Measurements from ENCODE around the gene TOB2.

TOB2 gene

DNA sequence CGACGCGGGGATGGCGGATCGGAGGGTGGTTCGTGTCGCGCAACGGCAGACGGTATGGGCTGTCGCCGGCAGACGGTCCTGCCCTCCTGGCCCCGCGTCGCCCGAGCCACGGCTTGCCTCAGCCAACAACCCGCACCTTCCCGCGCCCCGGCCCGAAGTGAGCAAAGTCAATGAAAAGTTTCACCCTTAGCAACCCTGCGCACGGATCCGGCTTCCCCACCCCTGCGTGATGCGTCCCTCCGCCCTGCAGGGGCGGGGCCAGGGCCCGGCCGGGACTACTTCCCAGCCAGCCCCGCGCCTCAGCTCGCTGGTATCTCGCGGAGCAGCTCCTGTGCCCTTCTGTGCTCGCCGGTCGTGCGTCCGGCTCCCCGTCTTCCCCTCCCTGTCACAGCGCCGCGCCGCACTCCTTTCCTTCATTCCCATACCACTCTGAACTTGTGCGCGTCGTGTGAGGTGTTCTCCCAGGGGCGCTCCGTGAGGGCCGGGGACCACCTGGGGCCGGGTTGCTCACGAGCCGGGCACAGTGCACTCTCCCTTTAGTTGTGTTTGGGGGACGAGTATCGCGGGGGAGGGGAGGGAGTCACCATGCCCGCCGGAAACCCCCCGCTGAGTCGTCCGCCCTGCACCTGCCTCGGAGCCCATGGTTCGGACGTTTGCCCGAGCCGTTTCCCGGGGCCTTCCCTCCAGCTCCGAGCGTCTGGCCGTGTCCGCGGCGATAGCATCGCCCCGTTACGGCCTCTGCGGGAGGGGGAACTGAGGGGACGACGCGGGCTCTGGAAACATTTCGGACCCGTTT is at the start of gene TOB2 (continued):
- TF ChIP-seq ZNF24 (tag by site-specific recombination; IDR thresholded peaks at IDR 0.05) (peak; percentile 98), GLIS1 (tag by site-specific recombination; IDR thresholded peaks at IDR 0.05) (peak; percentile 100), ZNF501 (tag by site-specific recombination; IDR thresholded peaks at IDR 0.05) (peak; percentile 99), YY1 (tag by site-specific recombination; IDR thresholded peaks at IDR 0.05) (peak; percentile 82), GLIS2 (tag by site-specific recombination; IDR thresholded peaks at IDR 0.05) (peak; percentile 99), ZNF146 (tag by site-specific recombination; IDR thresholded peaks at IDR 0.05) (peak; percentile 70; the same call in 1 of the 2 replicates), MEIS1 (CRISPR knock-in tag; IDR thresholded peaks at IDR 0.05; ENCODE audit: borderline replicate concordance) (0 out of 2 replicates have a peak, but pooled peaks have one; percentile 18), ZNF747 (tag by site-specific recombination; IDR thresholded peaks at IDR 0.05) (peak; percentile 25; the same call in 1 of the 2 replicates), ZNF350 (tag by site-specific recombination; IDR thresholded peaks at IDR 0.05) (no peak), ZNF37A (tag by site-specific recombination; IDR thresholded peaks at IDR 0.05) (no peak), ZNF184 (tag by site-specific recombination; IDR thresholded peaks at IDR 0.05) (peak; percentile 90), ZNF266 (tag by site-specific recombination; IDR thresholded peaks at IDR 0.05; ENCODE audit: low read depth) (no peak)
- TF ChIP-seq, protein P1, sequence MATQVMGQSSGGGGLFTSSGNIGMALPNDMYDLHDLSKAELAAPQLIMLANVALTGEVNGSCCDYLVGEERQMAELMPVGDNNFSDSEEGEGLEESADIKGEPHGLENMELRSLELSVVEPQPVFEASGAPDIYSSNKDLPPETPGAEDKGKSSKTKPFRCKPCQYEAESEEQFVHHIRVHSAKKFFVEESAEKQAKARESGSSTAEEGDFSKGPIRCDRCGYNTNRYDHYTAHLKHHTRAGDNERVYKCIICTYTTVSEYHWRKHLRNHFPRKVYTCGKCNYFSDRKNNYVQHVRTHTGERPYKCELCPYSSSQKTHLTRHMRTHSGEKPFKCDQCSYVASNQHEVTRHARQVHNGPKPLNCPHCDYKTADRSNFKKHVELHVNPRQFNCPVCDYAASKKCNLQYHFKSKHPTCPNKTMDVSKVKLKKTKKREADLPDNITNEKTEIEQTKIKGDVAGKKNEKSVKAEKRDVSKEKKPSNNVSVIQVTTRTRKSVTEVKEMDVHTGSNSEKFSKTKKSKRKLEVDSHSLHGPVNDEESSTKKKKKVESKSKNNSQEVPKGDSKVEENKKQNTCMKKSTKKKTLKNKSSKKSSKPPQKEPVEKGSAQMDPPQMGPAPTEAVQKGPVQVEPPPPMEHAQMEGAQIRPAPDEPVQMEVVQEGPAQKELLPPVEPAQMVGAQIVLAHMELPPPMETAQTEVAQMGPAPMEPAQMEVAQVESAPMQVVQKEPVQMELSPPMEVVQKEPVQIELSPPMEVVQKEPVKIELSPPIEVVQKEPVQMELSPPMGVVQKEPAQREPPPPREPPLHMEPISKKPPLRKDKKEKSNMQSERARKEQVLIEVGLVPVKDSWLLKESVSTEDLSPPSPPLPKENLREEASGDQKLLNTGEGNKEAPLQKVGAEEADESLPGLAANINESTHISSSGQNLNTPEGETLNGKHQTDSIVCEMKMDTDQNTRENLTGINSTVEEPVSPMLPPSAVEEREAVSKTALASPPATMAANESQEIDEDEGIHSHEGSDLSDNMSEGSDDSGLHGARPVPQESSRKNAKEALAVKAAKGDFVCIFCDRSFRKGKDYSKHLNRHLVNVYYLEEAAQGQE (tag by site-specific recombination; IDR thresholded peaks at IDR 0.05): no peak; the same call in 1 of the 2 replicates
- TF ChIP-seq, protein P2, sequence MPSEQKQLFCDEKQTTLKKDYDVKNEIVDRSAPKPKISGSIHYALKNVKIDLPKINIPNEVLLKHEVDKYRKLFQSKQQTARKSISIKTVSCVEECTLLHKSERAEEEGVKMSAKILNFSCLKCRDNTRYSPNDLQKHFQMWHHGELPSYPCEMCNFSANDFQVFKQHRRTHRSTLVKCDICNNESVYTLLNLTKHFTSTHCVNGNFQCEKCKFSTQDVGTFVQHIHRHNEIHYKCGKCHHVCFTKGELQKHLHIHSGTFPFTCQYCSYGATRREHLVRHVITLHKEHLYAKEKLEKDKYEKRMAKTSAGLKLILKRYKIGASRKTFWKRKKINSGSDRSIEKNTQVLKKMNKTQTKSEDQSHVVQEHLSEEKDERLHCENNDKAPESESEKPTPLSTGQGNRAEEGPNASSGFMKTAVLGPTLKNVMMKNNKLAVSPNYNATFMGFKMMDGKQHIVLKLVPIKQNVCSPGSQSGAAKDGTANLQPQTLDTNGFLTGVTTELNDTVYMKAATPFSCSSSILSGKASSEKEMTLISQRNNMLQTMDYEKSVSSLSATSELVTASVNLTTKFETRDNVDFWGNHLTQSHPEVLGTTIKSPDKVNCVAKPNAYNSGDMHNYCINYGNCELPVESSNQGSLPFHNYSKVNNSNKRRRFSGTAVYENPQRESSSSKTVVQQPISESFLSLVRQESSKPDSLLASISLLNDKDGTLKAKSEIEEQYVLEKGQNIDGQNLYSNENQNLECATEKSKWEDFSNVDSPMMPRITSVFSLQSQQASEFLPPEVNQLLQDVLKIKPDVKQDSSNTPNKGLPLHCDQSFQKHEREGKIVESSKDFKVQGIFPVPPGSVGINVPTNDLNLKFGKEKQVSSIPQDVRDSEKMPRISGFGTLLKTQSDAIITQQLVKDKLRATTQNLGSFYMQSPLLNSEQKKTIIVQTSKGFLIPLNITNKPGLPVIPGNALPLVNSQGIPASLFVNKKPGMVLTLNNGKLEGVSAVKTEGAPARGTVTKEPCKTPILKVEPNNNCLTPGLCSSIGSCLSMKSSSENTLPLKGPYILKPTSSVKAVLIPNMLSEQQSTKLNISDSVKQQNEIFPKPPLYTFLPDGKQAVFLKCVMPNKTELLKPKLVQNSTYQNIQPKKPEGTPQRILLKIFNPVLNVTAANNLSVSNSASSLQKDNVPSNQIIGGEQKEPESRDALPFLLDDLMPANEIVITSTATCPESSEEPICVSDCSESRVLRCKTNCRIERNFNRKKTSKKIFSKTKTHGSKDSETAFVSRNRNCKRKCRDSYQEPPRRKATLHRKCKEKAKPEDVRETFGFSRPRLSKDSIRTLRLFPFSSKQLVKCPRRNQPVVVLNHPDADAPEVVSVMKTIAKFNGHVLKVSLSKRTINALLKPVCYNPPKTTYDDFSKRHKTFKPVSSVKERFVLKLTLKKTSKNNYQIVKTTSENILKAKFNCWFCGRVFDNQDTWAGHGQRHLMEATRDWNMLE (tag by site-specific recombination; conservative IDR thresholded peaks at IDR 0.05; ENCODE audit: low read depth): no peak; the same call in 1 of the 2 replicates
- TF ChIP-seq, protein P3, sequence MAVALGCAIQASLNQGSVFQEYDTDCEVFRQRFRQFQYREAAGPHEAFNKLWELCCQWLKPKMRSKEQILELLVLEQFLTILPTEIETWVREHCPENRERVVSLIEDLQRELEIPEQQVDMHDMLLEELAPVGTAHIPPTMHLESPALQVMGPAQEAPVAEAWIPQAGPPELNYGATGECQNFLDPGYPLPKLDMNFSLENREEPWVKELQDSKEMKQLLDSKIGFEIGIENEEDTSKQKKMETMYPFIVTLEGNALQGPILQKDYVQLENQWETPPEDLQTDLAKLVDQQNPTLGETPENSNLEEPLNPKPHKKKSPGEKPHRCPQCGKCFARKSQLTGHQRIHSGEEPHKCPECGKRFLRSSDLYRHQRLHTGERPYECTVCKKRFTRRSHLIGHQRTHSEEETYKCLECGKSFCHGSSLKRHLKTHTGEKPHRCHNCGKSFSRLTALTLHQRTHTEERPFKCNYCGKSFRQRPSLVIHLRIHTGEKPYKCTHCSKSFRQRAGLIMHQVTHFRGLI (tag by site-specific recombination; IDR thresholded peaks at IDR 0.05): peak; percentile 45
- TF ChIP-seq, protein P4, sequence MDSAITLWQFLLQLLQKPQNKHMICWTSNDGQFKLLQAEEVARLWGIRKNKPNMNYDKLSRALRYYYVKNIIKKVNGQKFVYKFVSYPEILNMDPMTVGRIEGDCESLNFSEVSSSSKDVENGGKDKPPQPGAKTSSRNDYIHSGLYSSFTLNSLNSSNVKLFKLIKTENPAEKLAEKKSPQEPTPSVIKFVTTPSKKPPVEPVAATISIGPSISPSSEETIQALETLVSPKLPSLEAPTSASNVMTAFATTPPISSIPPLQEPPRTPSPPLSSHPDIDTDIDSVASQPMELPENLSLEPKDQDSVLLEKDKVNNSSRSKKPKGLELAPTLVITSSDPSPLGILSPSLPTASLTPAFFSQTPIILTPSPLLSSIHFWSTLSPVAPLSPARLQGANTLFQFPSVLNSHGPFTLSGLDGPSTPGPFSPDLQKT (IDR thresholded peaks at IDR 0.05; ENCODE audit: borderline replicate concordance, low read depth, low read length): no peak
- TF ChIP-seq, protein P5, sequence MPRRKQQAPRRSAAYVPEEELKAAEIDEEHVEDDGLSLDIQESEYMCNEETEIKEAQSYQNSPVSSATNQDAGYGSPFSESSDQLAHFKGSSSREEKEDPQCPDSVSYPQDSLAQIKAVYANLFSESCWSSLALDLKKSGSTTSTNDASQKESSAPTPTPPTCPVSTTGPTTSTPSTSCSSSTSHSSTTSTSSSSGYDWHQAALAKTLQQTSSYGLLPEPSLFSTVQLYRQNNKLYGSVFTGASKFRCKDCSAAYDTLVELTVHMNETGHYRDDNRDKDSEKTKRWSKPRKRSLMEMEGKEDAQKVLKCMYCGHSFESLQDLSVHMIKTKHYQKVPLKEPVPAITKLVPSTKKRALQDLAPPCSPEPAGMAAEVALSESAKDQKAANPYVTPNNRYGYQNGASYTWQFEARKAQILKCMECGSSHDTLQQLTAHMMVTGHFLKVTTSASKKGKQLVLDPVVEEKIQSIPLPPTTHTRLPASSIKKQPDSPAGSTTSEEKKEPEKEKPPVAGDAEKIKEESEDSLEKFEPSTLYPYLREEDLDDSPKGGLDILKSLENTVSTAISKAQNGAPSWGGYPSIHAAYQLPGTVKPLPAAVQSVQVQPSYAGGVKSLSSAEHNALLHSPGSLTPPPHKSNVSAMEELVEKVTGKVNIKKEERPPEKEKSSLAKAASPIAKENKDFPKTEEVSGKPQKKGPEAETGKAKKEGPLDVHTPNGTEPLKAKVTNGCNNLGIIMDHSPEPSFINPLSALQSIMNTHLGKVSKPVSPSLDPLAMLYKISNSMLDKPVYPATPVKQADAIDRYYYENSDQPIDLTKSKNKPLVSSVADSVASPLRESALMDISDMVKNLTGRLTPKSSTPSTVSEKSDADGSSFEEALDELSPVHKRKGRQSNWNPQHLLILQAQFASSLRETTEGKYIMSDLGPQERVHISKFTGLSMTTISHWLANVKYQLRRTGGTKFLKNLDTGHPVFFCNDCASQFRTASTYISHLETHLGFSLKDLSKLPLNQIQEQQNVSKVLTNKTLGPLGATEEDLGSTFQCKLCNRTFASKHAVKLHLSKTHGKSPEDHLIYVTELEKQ (tag by site-specific recombination; IDR thresholded peaks at IDR 0.05; ENCODE audit: borderline replicate concordance): peak; percentile 91
- TF ChIP-seq, protein P6, sequence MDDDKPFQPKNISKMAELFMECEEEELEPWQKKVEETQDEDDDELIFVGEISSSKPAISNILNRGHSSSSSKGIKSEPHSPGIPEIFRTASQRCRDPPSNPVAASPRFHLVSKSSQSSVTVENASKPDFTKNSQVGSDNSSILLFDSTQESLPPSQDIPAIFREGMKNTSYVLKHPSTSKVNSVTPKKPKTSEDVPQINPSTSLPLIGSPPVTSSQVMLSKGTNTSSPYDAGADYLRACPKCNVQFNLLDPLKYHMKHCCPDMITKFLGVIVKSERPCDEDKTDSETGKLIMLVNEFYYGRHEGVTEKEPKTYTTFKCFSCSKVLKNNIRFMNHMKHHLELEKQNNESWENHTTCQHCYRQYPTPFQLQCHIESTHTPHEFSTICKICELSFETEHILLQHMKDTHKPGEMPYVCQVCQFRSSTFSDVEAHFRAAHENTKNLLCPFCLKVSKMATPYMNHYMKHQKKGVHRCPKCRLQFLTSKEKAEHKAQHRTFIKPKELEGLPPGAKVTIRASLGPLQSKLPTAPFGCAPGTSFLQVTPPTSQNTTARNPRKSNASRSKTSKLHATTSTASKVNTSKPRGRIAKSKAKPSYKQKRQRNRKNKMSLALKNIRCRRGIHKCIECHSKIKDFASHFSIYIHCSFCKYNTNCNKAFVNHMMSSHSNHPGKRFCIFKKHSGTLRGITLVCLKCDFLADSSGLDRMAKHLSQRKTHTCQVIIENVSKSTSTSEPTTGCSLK (tag by site-specific recombination; IDR thresholded peaks at IDR 0.05): no peak
- TF ChIP-seq, protein P7, sequence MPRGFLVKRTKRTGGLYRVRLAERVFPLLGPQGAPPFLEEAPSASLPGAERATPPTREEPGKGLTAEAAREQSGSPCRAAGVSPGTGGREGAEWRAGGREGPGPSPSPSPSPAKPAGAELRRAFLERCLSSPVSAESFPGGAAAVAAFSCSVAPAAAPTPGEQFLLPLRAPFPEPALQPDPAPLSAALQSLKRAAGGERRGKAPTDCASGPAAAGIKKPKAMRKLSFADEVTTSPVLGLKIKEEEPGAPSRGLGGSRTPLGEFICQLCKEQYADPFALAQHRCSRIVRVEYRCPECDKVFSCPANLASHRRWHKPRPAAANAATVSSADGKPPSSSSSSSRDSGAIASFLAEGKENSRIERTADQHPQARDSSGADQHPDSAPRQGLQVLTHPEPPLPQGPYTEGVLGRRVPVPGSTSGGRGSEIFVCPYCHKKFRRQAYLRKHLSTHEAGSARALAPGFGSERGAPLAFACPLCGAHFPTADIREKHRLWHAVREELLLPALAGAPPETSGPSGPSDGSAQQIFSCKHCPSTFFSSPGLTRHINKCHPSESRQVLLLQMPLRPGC (tag by site-specific recombination; IDR thresholded peaks at IDR 0.05): peak; percentile 93
